Measurements from ENCODE around the gene MKNK1. TPM values are rescaled to one million over a fixed set of nuclear protein-coding genes. Genes with fewer than 3 reads are reported as not detected.

Gene MKNK1
- total RNA-seq, 4 donors from 2014 or later, result 46.1 to 81.2 (median 67.6) TPM

DNA sequence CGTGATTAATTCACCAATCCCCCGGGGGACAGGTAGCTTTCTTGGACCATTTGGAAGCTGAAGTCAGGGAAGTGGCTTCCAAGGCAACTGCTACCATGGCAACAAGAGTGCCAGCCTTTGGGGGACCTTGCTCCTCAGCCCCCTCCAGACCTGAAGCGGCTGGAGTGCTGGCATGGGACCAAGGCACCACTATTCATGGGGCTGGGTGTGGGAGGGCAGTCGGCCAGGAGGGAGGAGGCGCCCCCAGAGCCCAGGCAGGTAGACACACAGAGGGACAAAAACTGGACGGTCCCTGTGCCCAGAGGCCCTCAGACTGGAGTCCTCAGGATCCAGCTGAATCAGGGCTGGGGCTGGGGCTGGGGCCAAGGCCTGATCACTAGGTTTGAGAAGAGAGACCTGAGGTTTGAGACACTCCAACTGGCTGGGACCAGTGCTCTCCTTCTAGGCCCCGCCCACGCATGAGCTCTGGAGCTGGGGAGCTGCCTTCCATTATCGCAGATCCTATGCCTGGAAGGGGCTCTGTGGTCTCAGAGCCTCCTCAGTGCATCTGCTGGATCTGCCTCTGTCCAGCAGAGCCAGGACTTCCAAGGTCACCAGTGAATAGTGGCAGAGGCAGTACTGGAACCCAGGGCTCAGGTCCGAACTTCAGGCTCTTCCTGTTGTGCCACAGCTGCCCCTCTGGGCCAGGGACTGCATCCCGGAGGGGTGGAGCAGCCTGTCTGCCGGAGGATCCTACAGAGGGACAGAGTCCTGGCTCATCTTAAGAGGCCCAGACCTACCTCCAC, 49.3 kb downstream of the MKNK1 start:
- TF ChIP-seq, protein P1, sequence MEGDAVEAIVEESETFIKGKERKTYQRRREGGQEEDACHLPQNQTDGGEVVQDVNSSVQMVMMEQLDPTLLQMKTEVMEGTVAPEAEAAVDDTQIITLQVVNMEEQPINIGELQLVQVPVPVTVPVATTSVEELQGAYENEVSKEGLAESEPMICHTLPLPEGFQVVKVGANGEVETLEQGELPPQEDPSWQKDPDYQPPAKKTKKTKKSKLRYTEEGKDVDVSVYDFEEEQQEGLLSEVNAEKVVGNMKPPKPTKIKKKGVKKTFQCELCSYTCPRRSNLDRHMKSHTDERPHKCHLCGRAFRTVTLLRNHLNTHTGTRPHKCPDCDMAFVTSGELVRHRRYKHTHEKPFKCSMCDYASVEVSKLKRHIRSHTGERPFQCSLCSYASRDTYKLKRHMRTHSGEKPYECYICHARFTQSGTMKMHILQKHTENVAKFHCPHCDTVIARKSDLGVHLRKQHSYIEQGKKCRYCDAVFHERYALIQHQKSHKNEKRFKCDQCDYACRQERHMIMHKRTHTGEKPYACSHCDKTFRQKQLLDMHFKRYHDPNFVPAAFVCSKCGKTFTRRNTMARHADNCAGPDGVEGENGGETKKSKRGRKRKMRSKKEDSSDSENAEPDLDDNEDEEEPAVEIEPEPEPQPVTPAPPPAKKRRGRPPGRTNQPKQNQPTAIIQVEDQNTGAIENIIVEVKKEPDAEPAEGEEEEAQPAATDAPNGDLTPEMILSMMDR (IDR thresholded peaks at IDR 0.05), result no peak
- no peak for DNase-seq (ENCODE audit: low spot score)
- ATAC-seq (ENCODE audit: low FRiP score), result no peak

DNA sequence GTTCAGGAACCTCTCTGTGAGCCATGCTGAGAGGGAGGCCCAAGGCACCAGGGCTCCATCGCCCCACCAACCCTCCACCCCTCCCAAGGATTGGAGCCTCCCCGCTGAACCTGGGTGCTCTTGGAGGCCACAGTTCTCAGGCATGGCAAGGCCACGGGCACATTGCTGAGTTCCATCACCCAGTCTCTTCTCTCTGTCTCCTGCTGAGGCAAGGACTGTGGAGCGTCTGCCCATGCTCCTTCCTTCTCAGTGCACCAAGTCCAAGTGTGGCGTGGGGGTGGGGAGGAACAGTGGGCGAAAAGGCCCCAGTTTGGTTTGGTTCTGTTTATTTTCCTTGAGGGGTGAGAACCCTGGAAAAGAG, 49.9 kb downstream of the MKNK1 start:
- ATAC-seq (ENCODE audit: low FRiP score), result no peak
- no peak for DNase-seq (ENCODE audit: low spot score)
- TF ChIP-seq, protein P1 (IDR thresholded peaks at IDR 0.05), result no peak

DNA sequence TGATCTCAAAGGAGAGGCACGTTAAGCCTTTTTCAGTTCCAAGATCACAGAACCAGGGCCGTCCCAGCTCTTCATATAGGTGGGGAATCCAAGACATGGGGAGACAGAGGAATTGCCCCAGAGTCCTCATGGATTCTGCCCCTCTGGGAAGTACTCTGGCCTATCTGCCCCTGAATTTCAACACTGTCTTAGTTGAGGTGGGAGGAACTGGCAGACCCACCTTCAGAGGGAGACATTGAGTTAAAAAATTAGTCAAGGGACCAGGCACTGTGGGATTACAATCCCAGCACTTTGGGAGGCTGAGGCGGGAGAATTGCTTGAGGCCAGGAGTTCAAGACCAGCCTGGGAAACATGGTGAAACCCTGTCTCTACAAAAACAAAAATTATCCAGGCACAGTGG, 50.6 kb downstream of the MKNK1 start:
- no peak for ATAC-seq (ENCODE audit: low FRiP score)
- DNase-seq (ENCODE audit: low spot score), result no peak
- TF ChIP-seq, protein P1 (IDR thresholded peaks at IDR 0.05), result no peak

DNA sequence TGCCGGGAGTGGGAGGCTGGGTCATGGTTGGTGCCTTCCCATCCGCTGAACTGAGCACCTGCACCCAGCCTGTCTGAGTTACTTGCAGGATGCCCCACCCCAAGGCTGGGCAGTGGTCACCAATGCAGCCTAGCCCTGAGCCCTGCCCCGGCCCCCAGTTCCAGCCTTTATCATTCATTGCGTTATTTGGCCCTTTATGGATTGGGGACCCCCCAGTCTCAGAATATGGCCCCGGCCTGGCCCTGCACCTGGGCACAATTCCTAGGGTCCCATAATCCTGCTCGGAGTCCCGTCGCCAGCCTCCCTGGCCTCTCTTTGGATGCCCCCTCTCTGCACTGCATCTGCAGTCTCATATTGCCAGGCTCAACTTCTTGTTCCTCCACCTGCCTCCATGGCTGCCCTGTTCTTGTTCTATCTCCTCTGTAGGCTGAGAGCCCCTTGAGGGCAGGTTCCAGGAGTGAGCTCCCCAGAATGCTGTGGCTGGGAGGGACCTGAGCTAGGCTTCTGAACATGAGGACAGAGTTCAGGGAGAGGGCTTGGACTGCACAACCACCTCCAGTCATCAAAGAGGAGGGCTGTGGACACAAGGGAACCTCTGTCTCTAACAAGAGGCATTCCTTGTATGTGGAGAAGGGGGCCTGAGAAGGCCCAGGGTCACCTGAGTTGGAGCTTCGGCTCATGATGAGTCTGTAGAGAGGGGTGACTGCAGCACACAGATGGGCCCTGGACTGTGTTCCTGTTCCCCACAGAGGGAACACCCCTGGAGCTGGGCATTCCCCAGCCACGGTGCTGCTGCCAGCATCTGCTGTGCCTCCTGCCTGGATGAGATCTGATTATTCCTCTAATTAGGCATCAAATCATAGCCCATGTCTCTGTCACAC, 51.5 kb downstream of the MKNK1 start:
- ATAC-seq (ENCODE audit: low FRiP score), result no peak
- no peak for DNase-seq (ENCODE audit: low spot score)
- TF ChIP-seq, protein P1 (IDR thresholded peaks at IDR 0.05), result no peak

DNA sequence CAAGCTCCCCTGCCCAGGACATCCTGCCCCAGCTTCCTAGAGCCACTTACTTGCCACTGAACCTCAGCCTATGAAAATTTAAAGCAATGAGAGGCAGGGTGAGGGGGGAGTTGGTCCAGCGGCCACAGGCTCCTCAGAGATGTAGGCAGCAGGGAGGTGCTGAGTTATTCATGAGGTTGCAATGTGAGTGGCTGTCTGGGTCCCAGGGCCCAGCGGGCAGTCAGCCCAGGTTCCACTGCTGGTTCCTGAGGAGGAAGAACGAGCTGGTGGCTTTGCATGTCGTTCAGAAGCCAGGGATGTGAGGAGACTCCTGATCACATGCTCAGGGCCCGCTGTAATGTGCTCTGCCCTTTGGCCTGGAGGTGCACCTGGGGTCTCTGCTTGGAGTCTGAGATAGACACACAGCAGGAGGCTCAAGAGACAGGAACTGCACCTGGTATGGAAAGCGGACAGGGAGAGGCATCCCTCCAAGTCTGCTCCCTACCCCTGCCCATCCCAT, 52.4 kb downstream of the MKNK1 start, which contains the start of gene KNCN:
TSS of gene KNCN (minus strand) at position 51 of the 499 bp plus-strand sequence. CDS start 432 bp downstream, outside the sequence.
- TF ChIP-seq, protein P1 (IDR thresholded peaks at IDR 0.05), result no peak
- ATAC-seq (ENCODE audit: low FRiP score) (no peak), DNase-seq (ENCODE audit: low spot score) (no peak)

DNA sequence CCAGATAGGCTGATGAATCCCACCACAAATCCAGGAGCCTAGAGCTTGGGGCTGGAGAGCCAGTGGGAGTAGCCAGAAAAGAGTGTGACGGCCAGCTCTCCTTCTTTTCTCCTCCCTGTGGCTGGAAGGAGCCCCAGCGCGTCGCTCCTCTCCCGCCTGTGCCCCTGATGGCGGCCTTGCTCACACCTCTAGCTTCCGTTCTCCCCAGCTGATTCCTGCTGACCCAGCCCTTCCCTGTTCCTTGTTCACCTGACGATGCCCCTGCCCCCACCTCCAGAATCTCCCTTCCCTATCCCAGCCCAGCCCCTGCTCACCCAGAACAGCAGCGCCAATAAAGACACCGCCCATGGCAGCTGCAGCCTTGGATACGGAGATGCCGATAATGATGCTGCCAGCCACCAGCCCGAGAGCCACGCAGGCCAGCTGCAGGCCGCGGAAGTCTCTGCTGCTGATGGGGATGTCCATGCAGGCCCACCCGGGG, 53.3 kb downstream of the MKNK1 start:
- TF ChIP-seq, protein P1 (IDR thresholded peaks at IDR 0.05), result no peak
- no peak for ATAC-seq (ENCODE audit: low FRiP score)
- DNase-seq (ENCODE audit: low spot score), result no peak
